Tibial artery (tissue), 4 donors: ENCODE results near the gene PARD3B.

Source experiments
- DNase-seq, 2 donors: peaks; one replicate each; pipeline ENCODE4 v3.0.0-alpha.2; 2019
- H3K27ac ChIP-seq, 2 donors: fragments of 200-600 bp; sonication (generic) in 1 of 2; 1 replicate in 1 of 2; 2 replicates in 1 of 2; pipeline ENCODE4 v1.5.1; 2018 to 2019; ENCODE audit warnings: mild to moderate bottlenecking in 1 of 2
- H3K27me3 ChIP-seq, 2 donors: fragments of 200-600 bp; sonication (generic) in 1 of 2; one replicate each; pipeline versions ENCODE4 v1.5.1 to v1.6.0; 2016 to 2019
- H3K36me3 ChIP-seq, 3 donors: fragments of 200-600 bp; sonication (generic) in 2 of 3; one replicate each; pipeline ENCODE4 v1.5.1; 2016 to 2019; ENCODE audit warnings: mild to moderate bottlenecking in 2 of 3
- H3K4me1 ChIP-seq, 4 donors: fragments of 200-600 bp; sonication (generic) in 2 of 4; 1 replicate in 3 of 4; 2 replicates in 1 of 4; pipeline ENCODE4 v1.5.1; 2016 to 2019
- H3K4me3 ChIP-seq, 2 donors: fragments of 200-600 bp; sonication (generic) in 1 of 2; 1 replicate in 1 of 2; 2 replicates in 1 of 2; pipeline ENCODE4 v1.5.1; 2018 to 2019; ENCODE audit warnings: mild to moderate bottlenecking in 2 of 2
- H3K9me3 ChIP-seq, 3 donors: fragments of 200-600 bp; sonication (generic) in 1 of 3; one replicate each; pipeline ENCODE4 v1.5.1; 2016 to 2019
- CTCF ChIP-seq, 2 experiments: fragments of 200-600 bp in 1 of 2; fragments of 450-650 bp in 1 of 2; IDR thresholded peaks; one replicate each; pipeline ENCODE4 v1.5.1; 2017 to 2019; ENCODE audit warnings: antibody characterized with exemption in 2 of 2, mild to moderate bottlenecking in 1 of 2, moderate library complexity in 1 of 2
- intact Hi-C: fragments of 100-400 bp; cut with DNase I; formaldehyde crosslinking; loops from one replicate; pipeline ENCODE4 v1.15.0; 2023; ENCODE audit warnings: low total_unique reads

PARD3B gene

GRCh38 chr2:205130111-205130829 lies 585.0 kb downstream of the PARD3B start:
- no peak overlapping the region for H3K27ac ChIP-seq
- peaks cover 0 to 9% (median 8%) of the 10 kb centered on the region in 3 donors for H3K36me3 ChIP-seq
- DNase-seq, result no peak
- H3K4me1 ChIP-seq, result peaks cover 0 to 4% (median 0%) of the 10 kb centered on the region in 4 donors
- H3K4me3 ChIP-seq, result no peak overlapping the region
- intact Hi-C loops, result no loop called here
- TF ChIP-seq CTCF (IDR thresholded peaks at IDR 0.05), result no peak
- no peaks in the 10 kb centered on the region for H3K27me3 ChIP-seq
- no peaks in the 10 kb centered on the region for H3K9me3 ChIP-seq

- Histone ChIP-seq H3K4me3 (no peak overlapping the region), H3K9me3 (no peaks in the 10 kb centered on the region), H3K27me3 (no peaks in the 10 kb centered on the region), H3K4me1 (peaks cover 0 to 4% (median 0%) of the 10 kb centered on the region in 4 donors), H3K36me3 (no peaks in the 10 kb centered on the region), H3K27ac (no peak overlapping the region)
- intact Hi-C loops, result no loop called here
- no peak for TF ChIP-seq CTCF (IDR thresholded peaks at IDR 0.05)
- peak in 1 of 2 donors; percentile 26 for DNase-seq
These were observed 588.3 kb downstream of the PARD3B start for GRCh38 chr2:205133544-205133943.

- H3K27ac ChIP-seq, result no peak overlapping the region
- intact Hi-C loops, result no loop called here
These were observed 593.5 kb downstream of the PARD3B start for GRCh38 chr2:205138735-205139134.

GRCh38 chr2:205139822-205140463 lies 594.7 kb downstream of the PARD3B start:
- DNase-seq, result no peak
- no peak for TF ChIP-seq CTCF (IDR thresholded peaks at IDR 0.05)

More at GRCh38 chr2:205138735-205139134, 593.5 kb downstream of the PARD3B start:
- H3K36me3 ChIP-seq, result no peaks in the 10 kb centered on the region
- H3K4me1 ChIP-seq, result peaks cover 0 to 2% (median 0%) of the 10 kb centered on the region in 4 donors
- DNase-seq, result no peak
- no peak overlapping the region for H3K4me3 ChIP-seq
- no peaks in the 10 kb centered on the region for H3K27me3 ChIP-seq
- no peak for TF ChIP-seq CTCF (IDR thresholded peaks at IDR 0.05)
- no peaks in the 10 kb centered on the region for H3K9me3 ChIP-seq

GRCh38 chr2:205141381-205141780 lies 596.1 kb downstream of the PARD3B start:
- no peaks in the 10 kb centered on the region for H3K36me3 ChIP-seq
- H3K4me1 ChIP-seq, result peaks cover 0 to 2% (median 0%) of the 10 kb centered on the region in 4 donors
- intact Hi-C loops, result no loop called here
- no peak for DNase-seq
- H3K9me3 ChIP-seq, result no peaks in the 10 kb centered on the region
- no peak overlapping the region for H3K4me3 ChIP-seq
- TF ChIP-seq CTCF (IDR thresholded peaks at IDR 0.05), result no peak
- H3K27ac ChIP-seq, result no peak overlapping the region
- no peaks in the 10 kb centered on the region for H3K27me3 ChIP-seq

More at GRCh38 chr2:205139822-205140463, 594.7 kb downstream of the PARD3B start:
- H3K4me3 ChIP-seq, result no peak overlapping the region
- H3K27me3 ChIP-seq, result no peaks in the 10 kb centered on the region
- H3K9me3 ChIP-seq, result no peaks in the 10 kb centered on the region
- no peaks in the 10 kb centered on the region for H3K36me3 ChIP-seq
- H3K4me1 ChIP-seq, result peaks cover 0 to 2% (median 0%) of the 10 kb centered on the region in 4 donors
- intact Hi-C loops, result no loop called here
- H3K27ac ChIP-seq, result no peak overlapping the region
